Body of pancreas (tissue), 4 donors: ENCODE data around the gene ARMC12.

Source experiments
- CTCF ChIP-seq, 7 experiments: fragments of 450-650 bp in 4 of 7; fragments of 200-600 bp in 3 of 7; sonication (generic) in 3 of 7; IDR thresholded peaks; one replicate each; pipeline ENCODE4 v1.5.1; 2016 to 2019; ENCODE audit warnings: antibody characterized with exemption in 7 of 7
- POLR2A ChIP-seq, 3 donors: fragments of 450-650 bp; IDR thresholded peaks; one replicate each; pipeline ENCODE4 v1.6.1; 2016; ENCODE audit warnings: antibody characterized with exemption in 3 of 3, mild to moderate bottlenecking in 2 of 3

GRCh38 chr6:35724059-35724458, 12.8 kb upstream of the ARMC12 start:
- no peak for TF ChIP-seq CTCF (IDR thresholded peaks at IDR 0.05)
- no peak for TF ChIP-seq POLR2A (IDR thresholded peaks at IDR 0.05)
